Activated CD8-positive, alpha-beta T cell treated with anti-CD3 and anti-CD28 coated beads for 36 hours (primary cell): ENCODE data around the gene TNFRSF25. TPM values are rescaled to one million over a fixed set of nuclear protein-coding genes. Genes with fewer than 3 reads are reported as not detected.
A peak's percentile ranks its signal among the peaks of the same experiment; 100 is the strongest.
"Not testable (repeated sequence)": the region's sequence is repeated elsewhere in the genome, so short reads cannot be mapped to it uniquely, and the experiment has no call there.

ENCODE experiments used
- ATAC-seq: fragments of 200-7000 bp; cut with Tn5 transposase; one replicate; pipeline ENCODE4 v1.10.0; 2021; ENCODE audit warnings: mild to moderate bottlenecking, moderate library complexity
- CTCF ChIA-PET: fragments of 350-600 bp; sonication (Branson Sonifier 250); formaldehyde crosslinking; loops from one replicate; lab custom pipeline; 2021; ENCODE audit warnings: antibody characterized with exemption; lab: Charles Lee
- POLR2A ChIA-PET: fragments of 350-600 bp; sonication (Branson Sonifier 250); formaldehyde crosslinking; loops from one replicate; lab custom pipeline; 2021; ENCODE audit warnings: antibody characterized with exemption; lab: Charles Lee
- DNase-seq: peaks from one replicate; pipeline ENCODE4 v3.0.0-alpha.2; 2020
- H3K27ac Mint-ChIP-seq: one replicate; pipeline ENCODE4 v1.8.0; 2021; ENCODE audit warnings: mild to moderate bottlenecking, mixed read lengths
- H3K27me3 Mint-ChIP-seq: one replicate; pipeline ENCODE4 v1.8.0; 2021; ENCODE audit warnings: mixed read lengths
- H3K36me3 Mint-ChIP-seq: one replicate; pipeline ENCODE4 v1.8.0; 2021; ENCODE audit warnings: low read depth, mixed read lengths
- H3K4me1 Mint-ChIP-seq: one replicate; pipeline ENCODE4 v1.8.0; 2021; ENCODE audit warnings: low read depth, mixed read lengths
- H3K4me3 Mint-ChIP-seq: one replicate; pipeline ENCODE4 v1.8.0; 2021; ENCODE audit warnings: mild to moderate bottlenecking, moderate library complexity, mixed read lengths
- H3K9me3 Mint-ChIP-seq: one replicate; pipeline ENCODE4 v1.8.0; 2021; ENCODE audit warnings: mixed read lengths
- CTCF ChIP-seq: fragments of 200-600 bp; IDR thresholded peaks from one replicate; pipeline ENCODE4 v1.8.0; 2022; ENCODE audit warnings: antibody characterized with exemption, mild to moderate bottlenecking
- intact Hi-C: fragments of 100-400 bp; cut with micrococcal nuclease; formaldehyde crosslinking; loops from one replicate; pipeline ENCODE4 v1.10.0; 2022
- total RNA-seq, 2 experiments: library from RNA; stranded (reverse); gene quantifications; one replicate each; pipeline ENCODE4 v1.2.3, GENCODE V29; 2021

Gene TNFRSF25
- total RNA-seq, 2 experiments from 2014 or later, result 55.8 to 57.8 TPM

- H3K4me1 Mint-ChIP-seq, result peaks cover 50% of the 10 kb centered on the region
These were observed 6.1 kb downstream of the TNFRSF25 start for GRCh38 chr1:6459850-6460265.

GRCh38 chr1:6456800-6457466 lies 9.0 kb downstream of the TNFRSF25 start:
- POLR2A ChIA-PET, result no interaction called here
- CTCF ChIA-PET, result interaction anchor here (1.0 kb wide), 1 partner anchor 15 kb away, joined by 3 read pairs; no protein-coding TSS in a partner anchor

More at GRCh38 chr1:6459850-6460265, 6.1 kb downstream of the TNFRSF25 start:
- peaks cover 16% of the 10 kb centered on the region for H3K27me3 Mint-ChIP-seq
- ChIA-PET CTCF (interaction anchor here (0.7 to 3.0 kb wide), 11 partner anchors 8 to 112 kb away, joined by 3 to 20 read pairs (median 6); no protein-coding TSS in a partner anchor), POLR2A (interaction anchor here (1.3 to 4.1 kb wide), 3 partner anchors 22 to 213 kb away, joined by 3 to 12 read pairs (median 3); partner anchors contain the start of gene PLEKHG5)
- no peaks in the 10 kb centered on the region for H3K9me3 Mint-ChIP-seq
- no peak for TF ChIP-seq CTCF
- ATAC-seq (peak; percentile 38), DNase-seq (peak; percentile 70)
- peak overlapping the region; percentile 93 for H3K27ac Mint-ChIP-seq
- H3K4me3 Mint-ChIP-seq, result peak overlapping the region; percentile 66
- intact Hi-C loops, result no loop called here
- H3K36me3 Mint-ChIP-seq, result peaks cover 28% of the 10 kb centered on the region

GRCh38 chr1:6455752-6456520 lies 10.0 kb downstream of the TNFRSF25 start:
- H3K4me3 Mint-ChIP-seq, DNase-seq, H3K36me3 Mint-ChIP-seq, ATAC-seq, H3K9me3 Mint-ChIP-seq, H3K27ac Mint-ChIP-seq, intact Hi-C loops: not testable (repeated sequence)
- peaks cover 38% of the 10 kb centered on the region for H3K27me3 Mint-ChIP-seq
- ChIA-PET CTCF (interaction anchor here (0.9 to 2.8 kb wide), 4 partner anchors 16 to 214 kb away, joined by 3 to 12 read pairs (median 8); no protein-coding TSS in a partner anchor), POLR2A (interaction anchor here (1.5 kb wide), 1 partner anchor 9 kb away, joined by 3 read pairs; no protein-coding TSS in a partner anchor)
- peaks cover 26% of the 10 kb centered on the region for H3K4me1 Mint-ChIP-seq

More at GRCh38 chr1:6456800-6457466, 9.0 kb downstream of the TNFRSF25 start:
- Mint-ChIP-seq H3K36me3 (peaks cover 7% of the 10 kb centered on the region), H3K9me3 (no peaks in the 10 kb centered on the region), H3K27me3 (peaks cover 36% of the 10 kb centered on the region), H3K4me1 (peaks cover 36% of the 10 kb centered on the region), H3K27ac (no peak overlapping the region), H3K4me3 (no peak overlapping the region)
- ATAC-seq (no peak), DNase-seq (no peak)
- intact Hi-C loops, result no loop called here
- no peak for TF ChIP-seq CTCF

- Mint-ChIP-seq H3K36me3 (no peaks in the 10 kb centered on the region), H3K9me3 (no peaks in the 10 kb centered on the region), H3K27me3 (peaks cover 46% of the 10 kb centered on the region), H3K4me3 (no peak overlapping the region), H3K27ac (no peak overlapping the region), H3K4me1 (peaks cover 18% of the 10 kb centered on the region)
- ChIA-PET POLR2A (interaction anchor here (0.7 to 1.5 kb wide), 2 partner anchors 10 to 36 kb away, joined by 3 to 4 read pairs; partner anchors contain the start of gene PLEKHG5), CTCF (interaction anchor here (0.9 to 2.8 kb wide), 14 partner anchors 8 to 216 kb away, joined by 3 to 12 read pairs (median 4); no protein-coding TSS in a partner anchor)
- intact Hi-C loops, result no loop called here
- peak; percentile 41 for TF ChIP-seq CTCF
- ATAC-seq, result peak; percentile 50
- DNase-seq, result peak; percentile 39
These were observed 10.9 kb downstream of the TNFRSF25 start for GRCh38 chr1:6454856-6455751.

GRCh38 chr1:6453895-6454855 lies 11.8 kb downstream of the TNFRSF25 start:
- POLR2A ChIA-PET, result interaction anchor here (0.7 to 1.5 kb wide), 2 partner anchors 11 to 37 kb away, joined by 3 to 4 read pairs; partner anchors contain the start of gene PLEKHG5
- CTCF ChIA-PET, result interaction anchor here (0.8 to 2.8 kb wide), 15 partner anchors 8 to 215 kb away, joined by 3 to 12 read pairs (median 4); no protein-coding TSS in a partner anchor
- H3K27ac Mint-ChIP-seq, H3K36me3 Mint-ChIP-seq, H3K4me3 Mint-ChIP-seq, H3K9me3 Mint-ChIP-seq, intact Hi-C loops: not testable (repeated sequence)
- Mint-ChIP-seq H3K27me3 (peaks cover 53% of the 10 kb centered on the region), H3K4me1 (peaks cover 19% of the 10 kb centered on the region)
- ATAC-seq (peak; percentile 35), DNase-seq (peak; percentile 30)
